ENCODE results near the gene ACE.

ACE gene

GRCh38 chr17:63440770-63441335, 36.0 kb upstream of the ACE start:
- no peak for TF ChIP-seq CTCF (IDR thresholded peaks at IDR 0.05)

GRCh38 chr17:63441654-63442053, 35.2 kb upstream of the ACE start:
- TF ChIP-seq CTCF (IDR thresholded peaks at IDR 0.05) = no peak

- TF ChIP-seq CTCF (IDR thresholded peaks at IDR 0.05) = no peak
Observed at GRCh38 chr17:63442074-63442473, 34.8 kb upstream of the ACE start.

- TF ChIP-seq CTCF (IDR thresholded peaks at IDR 0.05) = no peak
Observed at GRCh38 chr17:63442549-63443035, 34.3 kb upstream of the ACE start.

- TF ChIP-seq CTCF (IDR thresholded peaks at IDR 0.05) = no peak
Observed at GRCh38 chr17:63443053-63443452, 33.8 kb upstream of the ACE start.

- TF ChIP-seq CTCF (IDR thresholded peaks at IDR 0.05) = no peak
Observed at GRCh38 chr17:63444457-63444856, 32.4 kb upstream of the ACE start.

GRCh38 chr17:63445065-63445464, 31.8 kb upstream of the ACE start:
- no peak for TF ChIP-seq CTCF (IDR thresholded peaks at IDR 0.05)

- no peak for TF ChIP-seq CTCF (IDR thresholded peaks at IDR 0.05)
Observed at GRCh38 chr17:63445571-63445953, 31.3 kb upstream of the ACE start.
